Upper lobe of right lung (tissue), 1 donor: Measurements from ENCODE around the gene LRRC7. TPM values are rescaled to one million over a fixed set of nuclear protein-coding genes. Genes with fewer than 3 reads are reported as not detected.
A peak's percentile ranks its signal among the peaks of the same experiment; 100 is the strongest.

Experiments used
- ATAC-seq: fragments of 200-7000 bp; cut with Tn5 transposase; one replicate; pipeline ENCODE4 v1.9.1; 2020; ENCODE audit warnings: mild to moderate bottlenecking, moderate library complexity
- DNase-seq: peaks from one replicate; pipeline ENCODE4 v3.0.0-alpha.2; 2020
- H3K27ac ChIP-seq: fragments of 200-600 bp; one replicate; pipeline ENCODE4 v1.8.0; 2022
- H3K27me3 ChIP-seq: fragments of 200-600 bp; one replicate; pipeline ENCODE4 v1.8.0; 2022; ENCODE audit warnings: mild to moderate bottlenecking
- H3K36me3 ChIP-seq: fragments of 200-600 bp; one replicate; pipeline ENCODE4 v1.8.0; 2022
- H3K4me1 ChIP-seq: fragments of 200-600 bp; one replicate; pipeline ENCODE4 v1.8.0; 2022
- H3K4me3 ChIP-seq: fragments of 200-600 bp; one replicate; pipeline ENCODE4 v1.8.0; 2022; ENCODE audit warnings: mild to moderate bottlenecking
- H3K9me3 ChIP-seq: fragments of 200-600 bp; one replicate; pipeline ENCODE4 v1.8.0; 2022
- CTCF ChIP-seq: fragments of 200-600 bp; IDR thresholded peaks from one replicate; pipeline ENCODE4 v1.8.0; 2022; ENCODE audit warnings: antibody characterized with exemption
- intact Hi-C: fragments of 100-400 bp; cut with DNase I; formaldehyde crosslinking; loops from one replicate; pipeline ENCODE4 v1.11.0; 2022
- long read RNA-seq: library from polyadenylated mRNA; unstranded; transcript quantifications from one replicate; pipeline ENCODE4 v2.0.0, GENCODE V29; 2021
- total RNA-seq: library from RNA; stranded (reverse); fragmentation: NEBNext Ultra II Directional; extraction: Animal tissue kit (Norgen Biotek cat#: 25700); gene quantifications from one replicate; pipeline ENCODE4 v1.2.1, GENCODE V29; 2021
- donor health status: DM: no; HTN: yes; CAD: no; lungs with severe emphysema.

Gene LRRC7
- not detected for total RNA-seq
- long read RNA-seq, result 0 reads

GRCh38 chr1:69567652-69568420, at the start of gene LRRC7:
TSS of gene LRRC7 (plus strand) at chr1:69567922. CDS start at chr1:69568640, 718 bp downstream.
- peaks cover 6% of the 10 kb centered on the region for H3K4me1 ChIP-seq
- H3K36me3 ChIP-seq, result no peaks in the 10 kb centered on the region
- DNase-seq (peak; percentile 63), ATAC-seq (peak; percentile 31)
- H3K9me3 ChIP-seq, result no peaks in the 10 kb centered on the region
- H3K4me3 ChIP-seq, result peak within 1 kb of the TSS; percentile 41
- H3K27ac ChIP-seq, result no peak within 1 kb of the TSS
- intact Hi-C loops, result no loop called here
- TF ChIP-seq CTCF, result no peak
- peaks cover 48% of the 10 kb centered on the region for H3K27me3 ChIP-seq

DNA sequence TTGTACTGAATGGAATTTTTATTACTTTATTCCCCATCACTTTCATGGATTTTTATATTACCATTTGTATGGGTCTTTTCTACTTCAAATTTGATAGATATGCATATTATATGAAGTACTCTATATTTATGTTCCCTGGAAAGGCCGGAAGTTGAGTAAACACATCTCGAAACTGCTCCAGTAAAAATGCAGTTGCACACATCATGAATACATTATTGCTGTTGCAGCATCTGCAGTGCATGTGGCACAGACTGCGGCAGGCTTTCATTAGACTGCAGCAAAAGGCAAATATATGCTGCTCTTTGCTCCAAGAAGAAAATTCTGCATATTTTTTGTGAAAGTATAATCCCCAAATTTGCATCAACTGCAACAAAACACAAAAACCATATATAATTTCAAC, 48.7 kb upstream of the LRRC7 start:
- Histone ChIP-seq H3K27ac (no peak overlapping the region), H3K4me3 (no peak overlapping the region), H3K36me3 (no peaks in the 10 kb centered on the region), H3K27me3 (no peaks in the 10 kb centered on the region), H3K4me1 (no peaks in the 10 kb centered on the region), H3K9me3 (no peaks in the 10 kb centered on the region)
- ATAC-seq (no peak), DNase-seq (no peak)
- TF ChIP-seq CTCF, result no peak
- intact Hi-C loops, result no loop called here

DNA sequence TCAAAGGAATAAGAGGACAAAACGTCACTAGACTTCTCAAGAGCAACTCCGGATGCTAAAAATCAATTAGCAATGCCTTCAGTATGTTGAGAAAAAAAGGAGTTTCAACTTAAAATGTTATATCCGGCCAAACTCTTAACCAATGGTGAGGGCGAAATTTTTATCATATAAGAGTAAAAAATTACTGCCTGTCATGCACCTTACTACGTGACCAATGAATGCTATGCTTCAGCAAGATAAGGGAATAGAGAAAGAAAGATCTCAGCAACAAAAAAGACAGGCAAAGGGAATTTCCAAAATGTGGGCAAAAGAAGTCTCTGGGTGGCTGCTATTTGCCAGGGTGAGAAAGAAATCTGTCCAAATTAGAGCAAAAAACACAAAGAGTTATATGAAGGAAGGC, 47.4 kb upstream of the LRRC7 start:
- Histone ChIP-seq H3K4me3 (no peak overlapping the region), H3K27ac (no peak overlapping the region), H3K27me3 (no peaks in the 10 kb centered on the region), H3K4me1 (no peaks in the 10 kb centered on the region), H3K36me3 (no peaks in the 10 kb centered on the region), H3K9me3 (no peaks in the 10 kb centered on the region)
- ATAC-seq (no peak), DNase-seq (no peak)
- intact Hi-C loops, result no loop called here
- TF ChIP-seq CTCF, result no peak

- Histone ChIP-seq H3K36me3 (no peaks in the 10 kb centered on the region), H3K4me1 (no peaks in the 10 kb centered on the region), H3K4me3 (no peak overlapping the region), H3K27me3 (no peaks in the 10 kb centered on the region), H3K27ac (no peak overlapping the region), H3K9me3 (no peaks in the 10 kb centered on the region)
- TF ChIP-seq CTCF, result no peak
- ATAC-seq (no peak), DNase-seq (no peak)
- intact Hi-C loops, result no loop called here
Measured at GRCh38 chr1:69523032-69523431, 44.7 kb upstream of the LRRC7 start.

DNA sequence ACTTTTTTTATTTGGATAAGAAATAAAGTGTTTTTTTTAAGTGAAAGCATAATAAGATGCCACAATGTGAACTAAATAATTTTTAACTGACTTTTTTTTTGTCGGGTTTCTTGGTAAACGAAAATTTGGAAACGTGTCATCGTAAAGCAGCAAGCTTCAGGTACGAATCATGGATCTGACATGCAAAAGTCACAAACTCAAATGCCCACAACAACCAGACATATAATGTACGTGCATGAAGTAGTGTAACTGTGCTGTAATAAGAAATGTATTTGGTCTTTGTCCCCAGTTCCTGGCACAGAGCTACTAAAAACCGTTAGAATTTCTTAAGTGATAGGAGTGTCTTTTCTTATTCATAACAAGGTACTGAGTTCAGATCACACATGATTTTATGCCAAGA, 44.3 kb upstream of the LRRC7 start:
- no peak overlapping the region for H3K4me3 ChIP-seq
- H3K4me1 ChIP-seq, result no peaks in the 10 kb centered on the region
- H3K36me3 ChIP-seq, result no peaks in the 10 kb centered on the region
- H3K9me3 ChIP-seq, result no peaks in the 10 kb centered on the region
- TF ChIP-seq CTCF, result no peak
- intact Hi-C loops, result no loop called here
- DNase-seq (no peak), ATAC-seq (no peak)
- no peak overlapping the region for H3K27ac ChIP-seq
- no peaks in the 10 kb centered on the region for H3K27me3 ChIP-seq
